ENCODE results near the gene CD99L2. TPM values are rescaled to one million over a fixed set of nuclear protein-coding genes. Genes with fewer than 3 reads are reported as not detected.

The CD99L2 gene
- total RNA-seq, 1 experiment from 2014 or later, result 9.4 TPM

- Mint-ChIP-seq H3K4me3 (no peak overlapping the region), H3K27me3 (ENCODE audit: low read depth) (no peaks in the 10 kb centered on the region), H3K36me3 (no peaks in the 10 kb centered on the region), H3K9me3 (no peaks in the 10 kb centered on the region), H3K27ac (no peak overlapping the region), H3K4me1 (peaks cover 21% of the 10 kb centered on the region)
- ChIA-PET CTCF (interaction anchor here (1.2 kb wide), 1 partner anchor 70 kb away, joined by 4 read pairs; no protein-coding TSS in a partner anchor), POLR2A (no interaction called here)
- DNase-seq (ENCODE audit: low spot score) (no peak), ATAC-seq (no peak)
- TF ChIP-seq SMAD4 (CRISPR knock-in tag; IDR thresholded peaks at IDR 0.05) (no peak), GTF2I (CRISPR knock-in tag; conservative IDR thresholded peaks at IDR 0.05) (no peak), EMX1 (CRISPR knock-in tag; IDR thresholded peaks at IDR 0.05) (no peak), TCF7 (CRISPR knock-in tag; IDR thresholded peaks at IDR 0.05; ENCODE audit: low read depth) (no peak), E2F1 (CRISPR knock-in tag; IDR thresholded peaks at IDR 0.05) (no peak), PREB (CRISPR knock-in tag; IDR thresholded peaks at IDR 0.05; ENCODE audit: borderline replicate concordance) (no peak), SP1 (CRISPR knock-in tag; conservative IDR thresholded peaks at IDR 0.05) (no peak), FOXP4 (CRISPR knock-in tag; IDR thresholded peaks at IDR 0.05) (no peak)
These were observed 56.2 kb downstream of the CD99L2 start for GRCh38 chrX:150842198-150842685.

GRCh38 chrX:150841456-150842197 is 56.8 kb downstream of the CD99L2 start:
- DNase-seq (ENCODE audit: low spot score) (no peak), ATAC-seq (no peak)
- Mint-ChIP-seq H3K36me3 (no peaks in the 10 kb centered on the region), H3K4me1 (peaks cover 21% of the 10 kb centered on the region), H3K27me3 (ENCODE audit: low read depth) (no peaks in the 10 kb centered on the region), H3K27ac (no peak overlapping the region), H3K4me3 (no peak overlapping the region), H3K9me3 (no peaks in the 10 kb centered on the region)
- POLR2A ChIA-PET, result no interaction called here
- CTCF ChIA-PET, result interaction anchor here (1.2 kb wide), 1 partner anchor 69 kb away, joined by 4 read pairs; no protein-coding TSS in a partner anchor
- no peak for TF ChIP-seq ZBTB43 (CRISPR knock-in tag; IDR thresholded peaks at IDR 0.05)
- no peak for TF ChIP-seq NFATC4 (CRISPR knock-in tag; IDR thresholded peaks at IDR 0.05)
- TF ChIP-seq SMAD3 (CRISPR knock-in tag; IDR thresholded peaks at IDR 0.05; ENCODE audit: borderline replicate concordance), result no peak
- no peak for TF ChIP-seq ZSCAN18 (CRISPR knock-in tag; IDR thresholded peaks at IDR 0.05)
- no peak for TF ChIP-seq ATF3 (CRISPR knock-in tag; conservative IDR thresholded peaks at IDR 0.05)
- no peak for TF ChIP-seq USF2 (CRISPR knock-in tag; IDR thresholded peaks at IDR 0.05)
- TF ChIP-seq PRRX2 (CRISPR knock-in tag; IDR thresholded peaks at IDR 0.05), result no peak
- no peak for TF ChIP-seq SOX15 (CRISPR knock-in tag; IDR thresholded peaks at IDR 0.05)
- no peak for TF ChIP-seq ZNF512 (CRISPR knock-in tag; IDR thresholded peaks at IDR 0.05; ENCODE audit: borderline replicate concordance)
- no peak for TF ChIP-seq RORB (CRISPR knock-in tag; IDR thresholded peaks at IDR 0.05)
- TF ChIP-seq ESRRA (CRISPR knock-in tag; IDR thresholded peaks at IDR 0.05; ENCODE audit: borderline replicate concordance), result no peak
